ENCODE measurements around the gene DOCK11. TPM values are rescaled to one million over a fixed set of nuclear protein-coding genes. Genes with fewer than 3 reads are reported as not detected.

DOCK11 gene
- polyA plus RNA-seq, 5 donors = 11.6 to 26.2 (median 17.7) TPM

- DNase-seq = no peak
Measured at GRCh38 chrX:118734909-118735308, 239.3 kb downstream of the DOCK11 start.

Other genes starting within 250 kb of the DOCK11 start
- gene WDR44, start 149.7 kb upstream of the DOCK11 start, polyA plus RNA-seq (ENCODE audit: insufficient read depth in 1 of 5, insufficient read length in 5 of 5, low replicate concordance in 1 of 5) = 10 to 100 TPM; 11.3 to 14.1 (median 13.8) TPM
- gene IL13RA1, start 231.8 kb downstream of the DOCK11 start, polyA plus RNA-seq (ENCODE audit: insufficient read depth in 1 of 5, insufficient read length in 5 of 5, low replicate concordance in 1 of 5) = 10 to 100 TPM; 37.4 to 53.7 (median 43.5) TPM